Right ventricle myocardium inferior (tissue), 1 donor: ENCODE data around the gene HSF2BP. TPM values are rescaled to one million over a fixed set of nuclear protein-coding genes. Genes with fewer than 3 reads are reported as not detected.
"Not testable (repeated sequence)": the region's sequence is repeated elsewhere in the genome, so short reads cannot be mapped to it uniquely, and the experiment has no call there.

Source experiments
- ATAC-seq: fragments of 200-7000 bp; cut with Tn5 transposase; one replicate; pipeline ENCODE4 v1.9.1; 2020; ENCODE audit warnings: mild to moderate bottlenecking, moderate library complexity
- DNase-seq: peaks from one replicate; pipeline ENCODE4 v3.0.0; 2021; ENCODE audit errors: missing footprints
- intact Hi-C: fragments of 100-400 bp; cut with DNase I; formaldehyde crosslinking; loops from one replicate; pipeline ENCODE4 v1.11.0; 2022
- total RNA-seq: library from RNA; stranded (reverse); fragmentation: NEBNext Ultra II Directional; extraction: Animal tissue kit (Norgen Biotek cat#: 25700); gene quantifications from one replicate; pipeline ENCODE4 v1.2.1, GENCODE V29; 2021
- donor health status: DM: no; HTN: yes; CAD: no; lungs with severe emphysema.

The HSF2BP gene
- total RNA-seq, 1 donor from 2014 or later: not detected

GRCh38 chr21:43605320-43606215 lies 53.7 kb downstream of the HSF2BP start:
- DNase-seq (no peak), ATAC-seq (no peak)
- intact Hi-C loops: no loop called here

- ATAC-seq (no peak), DNase-seq (peak; percentile 42)
- intact Hi-C loops: no loop called here
Observed at GRCh38 chr21:43604505-43605204, 54.6 kb downstream of the HSF2BP start.

GRCh38 chr21:43603641-43604504 lies 55.4 kb downstream of the HSF2BP start:
- intact Hi-C loops: no loop called here
- DNase-seq (peak; percentile 42), ATAC-seq (no peak)

- intact Hi-C loops: no loop called here
- peak; percentile 42 for DNase-seq
Observed at GRCh38 chr21:43603233-43603626, 56.1 kb downstream of the HSF2BP start.

GRCh38 chr21:43602266-43603232 lies 56.7 kb downstream of the HSF2BP start:
- intact Hi-C loops: no loop called here
- ATAC-seq (peak; percentile 17), DNase-seq (no peak)

More at GRCh38 chr21:43603233-43603626, 56.1 kb downstream of the HSF2BP start:
- peak; percentile 45 for ATAC-seq

GRCh38 chr21:43600642-43601402 lies 58.5 kb downstream of the HSF2BP start:
- intact Hi-C loops: no loop called here
- no peak for ATAC-seq
- DNase-seq: no peak

- intact Hi-C loops: no loop called here
- ATAC-seq (no peak), DNase-seq (no peak)
Observed at GRCh38 chr21:43599728-43600127, 59.6 kb downstream of the HSF2BP start.

GRCh38 chr21:43598416-43599120 lies 60.7 kb downstream of the HSF2BP start:
- intact Hi-C loops: no loop called here
- DNase-seq: no peak
- no peak for ATAC-seq

GRCh38 chr21:43597540-43598250 lies 61.6 kb downstream of the HSF2BP start:
- DNase-seq (no peak), ATAC-seq (no peak)
- intact Hi-C loops: no loop called here

- no peak for ATAC-seq
- DNase-seq: no peak
- intact Hi-C loops: no loop called here
Observed at GRCh38 chr21:43597052-43597451, 62.2 kb downstream of the HSF2BP start.

- intact Hi-C loops: no loop called here
- DNase-seq (no peak), ATAC-seq (no peak)
Observed at GRCh38 chr21:43596616-43597015, 62.7 kb downstream of the HSF2BP start.

- DNase-seq, ATAC-seq, intact Hi-C loops: not testable (repeated sequence)
Observed at GRCh38 chr21:43595769-43596168, 63.5 kb downstream of the HSF2BP start.

- ATAC-seq (no peak), DNase-seq (no peak)
- intact Hi-C loops: no loop called here
Observed at GRCh38 chr21:43593078-43593477, 66.2 kb downstream of the HSF2BP start.

- DNase-seq: no peak
- intact Hi-C loops: no loop called here
- ATAC-seq: no peak
Observed at GRCh38 chr21:43591571-43591970, 67.7 kb downstream of the HSF2BP start.

- intact Hi-C loops: no loop called here
Observed at GRCh38 chr21:43590194-43590593, 69.1 kb downstream of the HSF2BP start.

GRCh38 chr21:43588957-43589356 lies 70.3 kb downstream of the HSF2BP start:
- no peak for DNase-seq
- intact Hi-C loops: no loop called here
- ATAC-seq: no peak

More at GRCh38 chr21:43590194-43590593, 69.1 kb downstream of the HSF2BP start:
- ATAC-seq: no peak
- no peak for DNase-seq
